ENCODE measurements around the gene TMPO. TPM values are rescaled to one million over a fixed set of nuclear protein-coding genes. Genes with fewer than 3 reads are reported as not detected.
"Not testable (repeated sequence)": the region's sequence is repeated elsewhere in the genome, so short reads cannot be mapped to it uniquely, and the experiment has no call there.

TMPO gene
- total and polyA plus RNA-seq, 2 experiments from 2014 or later = 26.6 to 123 TPM

GRCh38 chr12:98471085-98471484 is 44.3 kb upstream of the TMPO start:
- Histone ChIP-seq H3K4me3 (no peak overlapping the region), H3K27ac (no peak overlapping the region), H3K9me3 (ENCODE audit: low read depth) (no peaks in the 10 kb centered on the region), H3K36me3 (no peaks in the 10 kb centered on the region), H3K27me3 (no peaks in the 10 kb centered on the region), H3K4me1 (ENCODE audit: low read depth) (no peaks in the 10 kb centered on the region)
- DNase-seq (ENCODE audit: low read depth in 1 of 2, low spot score in 1 of 2) = no peak
- TF ChIP-seq CTCF (IDR thresholded peaks at IDR 0.05; ENCODE audit: low read depth, low read length) = no peak

DNA sequence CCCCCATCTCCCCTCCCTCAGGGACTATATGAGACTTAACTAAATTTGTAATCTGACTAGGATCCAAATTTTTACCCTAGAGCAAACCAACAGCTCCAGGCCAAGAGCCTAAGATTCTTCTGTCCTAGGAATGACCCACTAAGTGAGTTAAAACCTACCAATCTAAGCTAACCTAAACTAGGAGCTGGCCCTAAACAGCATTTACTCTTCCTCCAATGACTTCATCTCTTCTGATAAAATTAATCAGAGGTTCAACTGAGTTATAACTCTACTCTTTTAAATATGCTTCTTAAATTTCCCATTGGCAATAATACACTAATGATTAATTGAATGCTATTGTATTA is 39.9 kb upstream of the TMPO start:
- Histone ChIP-seq H3K4me1 (ENCODE audit: low read depth) (no peaks in the 10 kb centered on the region), H3K4me3 (no peak overlapping the region), H3K27ac (peak overlapping the region; percentile 63), H3K36me3 (no peaks in the 10 kb centered on the region), H3K9me3 (ENCODE audit: low read depth) (no peaks in the 10 kb centered on the region), H3K27me3 (no peaks in the 10 kb centered on the region)
- no peak for TF ChIP-seq CTCF (IDR thresholded peaks at IDR 0.05; ENCODE audit: low read depth, low read length)
- DNase-seq (ENCODE audit: low read depth in 1 of 2, low spot score in 1 of 2) = no peak

DNA sequence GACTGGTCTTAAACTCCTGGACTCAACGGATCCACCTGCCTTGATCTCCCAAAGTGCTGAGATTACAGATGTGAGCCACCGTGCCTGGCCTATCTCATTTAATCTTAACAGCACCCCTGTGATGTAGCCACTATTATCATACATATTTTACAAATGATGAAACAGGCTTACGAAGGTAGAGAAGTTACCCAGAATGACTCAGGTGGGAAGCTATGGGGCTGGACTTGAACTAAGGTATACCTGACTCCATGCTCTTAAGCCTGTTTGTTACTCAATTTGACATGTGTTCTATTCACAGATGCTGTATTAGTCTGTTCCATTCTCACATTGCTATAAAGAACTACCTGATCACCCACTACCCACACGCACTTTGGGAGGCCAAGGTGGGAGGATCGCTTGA is 36.8 kb upstream of the TMPO start:
- no peak for TF ChIP-seq CTCF (IDR thresholded peaks at IDR 0.05; ENCODE audit: low read depth, low read length)
- Histone ChIP-seq H3K27ac (no peak overlapping the region), H3K4me3 (no peak overlapping the region), H3K27me3 (no peaks in the 10 kb centered on the region), H3K4me1 (ENCODE audit: low read depth) (no peaks in the 10 kb centered on the region), H3K9me3 (ENCODE audit: low read depth) (no peaks in the 10 kb centered on the region), H3K36me3 (no peaks in the 10 kb centered on the region)
- DNase-seq (ENCODE audit: low read depth in 1 of 2, low spot score in 1 of 2) = no peak

DNA sequence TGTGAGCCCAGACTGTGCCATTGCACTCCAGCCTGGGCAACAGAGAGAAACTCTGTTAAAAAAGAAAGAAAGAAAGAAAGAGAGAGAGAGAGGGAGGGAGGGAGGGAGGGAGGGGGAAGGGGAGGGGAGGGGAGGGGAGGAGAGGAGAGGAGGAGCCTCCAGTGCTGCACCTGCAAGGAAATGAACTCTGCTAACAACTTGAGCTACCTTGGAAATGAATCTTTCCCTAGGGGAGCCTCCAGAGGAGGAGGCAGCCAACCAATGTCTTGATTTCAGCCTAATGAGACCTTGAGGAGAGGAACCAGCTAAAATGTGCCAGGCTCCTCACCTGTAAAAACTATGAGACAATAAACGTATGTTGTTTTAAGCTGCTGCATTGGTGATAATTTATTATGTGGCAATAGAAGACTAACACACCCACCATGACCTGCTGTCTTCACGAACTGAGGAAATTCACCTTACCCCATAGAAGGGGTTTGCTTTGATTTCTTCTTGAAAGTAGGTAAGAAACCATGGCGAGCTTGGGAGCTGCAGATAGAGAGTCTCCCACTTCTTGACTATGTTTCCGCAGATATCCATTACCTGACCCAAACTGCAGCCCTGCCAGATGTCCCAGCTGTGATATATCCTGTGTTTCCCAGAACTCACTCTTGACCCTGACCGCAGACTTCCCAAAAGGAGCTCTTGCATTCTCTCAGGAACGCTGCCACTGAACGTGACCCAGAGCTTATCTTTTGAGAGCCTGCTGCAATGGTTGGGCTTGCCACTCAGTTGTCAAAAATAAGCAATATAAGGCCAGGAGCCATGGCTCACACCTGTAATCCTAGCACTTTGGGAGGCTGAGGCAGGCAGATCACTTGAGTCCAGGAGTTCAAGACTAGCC is 31.5 kb upstream of the TMPO start:
- no peaks in the 10 kb centered on the region for H3K27me3 ChIP-seq
- TF ChIP-seq CTCF (IDR thresholded peaks at IDR 0.05; ENCODE audit: low read depth, low read length) = no peak
- H3K36me3 ChIP-seq = no peaks in the 10 kb centered on the region
- no peaks in the 10 kb centered on the region for H3K9me3 ChIP-seq (ENCODE audit: low read depth)
- H3K4me1 ChIP-seq (ENCODE audit: low read depth) = peaks cover 3% of the 10 kb centered on the region
- H3K27ac ChIP-seq = peak overlapping the region; percentile 57
- DNase-seq (ENCODE audit: low read depth in 1 of 2, low spot score in 1 of 2) = peak; percentile 30 to 52
- H3K4me3 ChIP-seq = no peak overlapping the region

- TF ChIP-seq CTCF (IDR thresholded peaks at IDR 0.05; ENCODE audit: low read depth, low read length) = no peak
- no peak overlapping the region for H3K4me3 ChIP-seq
- H3K27ac ChIP-seq = no peak overlapping the region
- H3K4me1 ChIP-seq (ENCODE audit: low read depth) = peaks cover 7% of the 10 kb centered on the region
- H3K9me3 ChIP-seq (ENCODE audit: low read depth) = no peaks in the 10 kb centered on the region
- H3K27me3 ChIP-seq = no peaks in the 10 kb centered on the region
- no peak for DNase-seq (ENCODE audit: low read depth in 1 of 2, low spot score in 1 of 2)
- H3K36me3 ChIP-seq = no peaks in the 10 kb centered on the region
These were observed 29.5 kb upstream of the TMPO start for GRCh38 chr12:98485792-98486340.

DNA sequence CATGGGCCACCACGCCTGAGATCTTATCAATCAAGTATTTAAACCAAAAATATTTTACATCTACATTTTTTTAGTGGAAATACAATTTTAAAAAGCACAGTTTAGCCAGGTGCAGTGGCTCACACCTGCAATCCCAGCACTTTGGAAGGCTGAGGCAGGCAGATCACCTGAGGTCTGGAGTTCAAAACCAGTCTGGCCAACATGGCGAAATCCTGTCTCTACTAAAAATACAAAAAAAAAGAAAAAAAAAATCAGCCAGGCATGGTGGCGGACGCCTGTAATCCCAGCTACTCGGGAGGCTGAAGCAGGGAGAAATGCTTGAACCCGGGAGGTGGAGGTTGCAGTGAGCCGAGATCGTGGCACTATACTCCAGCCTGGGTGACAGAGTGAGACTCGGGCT is 27.0 kb upstream of the TMPO start:
- DNase-seq (ENCODE audit: low read depth in 1 of 2, low spot score in 1 of 2); H3K4me3 ChIP-seq; H3K36me3 ChIP-seq; H3K27ac ChIP-seq; H3K9me3 ChIP-seq (ENCODE audit: low read depth); H3K27me3 ChIP-seq: not testable (repeated sequence)
- peaks cover 19% of the 10 kb centered on the region for H3K4me1 ChIP-seq (ENCODE audit: low read depth)

Data from cardiac muscle cell (in vitro differentiated cells and primary cell).